Skeletal muscle satellite cell (primary cell): ENCODE data around the gene EBF4. TPM values are rescaled to one million over a fixed set of nuclear protein-coding genes. Genes with fewer than 3 reads are reported as not detected.

Source experiments
- H3K27me3 ChIP-seq: 2 replicates; pipeline ENCODE4 v1.7.0; 2013; ENCODE audit warnings: low read length; ENCODE audit not compliant: control insufficient read depth, insufficient read depth
- H3K36me3 ChIP-seq: 2 replicates; pipeline ENCODE4 v1.7.0; 2013; ENCODE audit warnings: mild to moderate bottlenecking, control low read depth, low read length; ENCODE audit not compliant: insufficient read depth
- H3K4me1 ChIP-seq: 2 replicates; pipeline ENCODE4 v1.7.0; 2013; ENCODE audit warnings: low read length; ENCODE audit not compliant: control insufficient read depth, insufficient read depth
- H3K4me2 ChIP-seq: 2 replicates; pipeline ENCODE4 v1.7.0; 2013; ENCODE audit warnings: mild to moderate bottlenecking, low read length
- H3K4me3 ChIP-seq: 2 replicates; pipeline ENCODE4 v1.7.0; 2013; ENCODE audit warnings: low read length
- H3K9ac ChIP-seq: 2 replicates; pipeline ENCODE4 v1.7.0; 2013; ENCODE audit warnings: mild to moderate bottlenecking, low read depth, low read length, moderate library complexity
- H3K9me3 ChIP-seq: replicated peaks from 2 replicates; pipeline ENCODE4 v1.7.0; 2013; ENCODE audit warnings: mild to moderate bottlenecking, control low read depth, low read length
- total RNA-seq: library from RNA; depleted of rRNA; stranded (reverse); fragments of >200 nt; gene quantifications from 2 replicates; pipeline ENCODE4 v1.2.3, GENCODE V29; 2012; rRNA removed

Gene EBF4, protein sequence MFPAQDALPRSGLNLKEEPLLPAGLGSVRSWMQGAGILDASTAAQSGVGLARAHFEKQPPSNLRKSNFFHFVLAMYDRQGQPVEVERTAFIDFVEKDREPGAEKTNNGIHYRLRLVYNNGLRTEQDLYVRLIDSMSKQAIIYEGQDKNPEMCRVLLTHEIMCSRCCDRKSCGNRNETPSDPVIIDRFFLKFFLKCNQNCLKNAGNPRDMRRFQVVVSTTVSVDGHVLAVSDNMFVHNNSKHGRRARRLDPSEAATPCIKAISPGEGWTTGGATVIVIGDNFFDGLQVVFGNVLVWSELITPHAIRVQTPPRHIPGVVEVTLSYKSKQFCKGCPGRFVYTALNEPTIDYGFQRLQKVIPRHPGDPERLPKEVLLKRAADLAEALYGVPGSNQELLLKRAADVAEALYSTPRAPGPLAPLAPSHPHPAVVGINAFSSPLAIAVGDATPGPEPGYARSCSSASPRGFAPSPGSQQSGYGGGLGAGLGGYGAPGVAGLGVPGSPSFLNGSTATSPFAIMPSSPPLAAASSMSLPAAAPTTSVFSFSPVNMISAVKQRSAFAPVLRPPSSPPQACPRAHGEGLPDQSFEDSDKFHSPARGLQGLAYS
- total RNA-seq = not detected in 2 replicates

DNA sequence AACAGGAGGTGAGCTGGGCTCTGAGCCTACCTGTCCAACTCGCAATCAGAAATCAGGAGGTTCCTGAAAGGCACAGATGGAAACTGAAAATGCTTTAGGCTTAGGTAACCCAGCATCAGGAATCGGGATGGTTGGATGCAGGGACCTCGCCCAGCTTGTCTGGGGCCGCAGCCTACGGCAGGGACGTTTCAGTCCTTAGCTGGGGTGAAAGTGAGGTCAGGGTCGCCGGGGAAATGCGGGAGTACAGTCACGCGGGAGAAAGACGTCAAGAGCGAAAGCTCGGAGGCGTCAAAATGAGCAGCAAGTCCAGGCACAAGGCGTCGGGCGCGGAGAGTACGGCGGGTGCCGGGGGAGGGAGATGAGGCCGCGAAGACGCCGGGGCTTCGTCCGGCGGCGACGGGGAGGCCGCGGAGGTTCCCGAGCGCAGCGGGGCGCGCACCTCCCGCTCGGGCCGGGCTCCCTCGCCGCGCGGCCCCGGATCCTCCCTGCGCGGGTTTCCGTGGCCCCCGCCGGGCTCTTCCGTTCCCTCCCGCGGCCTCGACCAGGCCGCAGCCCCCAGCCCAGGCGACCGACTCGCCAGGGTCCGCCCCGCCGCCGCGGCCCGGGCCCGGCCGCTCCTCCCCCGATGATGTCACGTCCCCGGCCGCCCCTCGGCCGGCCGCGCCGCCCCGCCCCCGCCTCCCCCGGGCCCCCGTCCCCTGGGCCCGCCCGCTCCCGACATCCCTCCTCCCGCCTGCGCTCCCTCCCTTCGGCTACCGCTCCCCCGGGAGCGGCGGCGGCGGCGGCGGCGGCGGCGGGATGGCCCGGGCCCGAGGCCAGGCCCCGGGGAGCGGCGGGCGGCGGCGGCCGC is at the start of gene EBF4:
Gene EBF4 (plus strand): TSS at position 745 of the 850 bp plus-strand sequence. CDS start 866 bp downstream, outside the sequence.
- H3K27me3 ChIP-seq = peaks cover 78% of the 10 kb centered on the region
- H3K9ac ChIP-seq = no peak within 1 kb of the TSS
- H3K4me2 ChIP-seq = peak within 1 kb of the TSS; percentile 73
- peak within 1 kb of the TSS; percentile 54 for H3K4me3 ChIP-seq
- no peaks in the 10 kb centered on the region for H3K9me3 ChIP-seq
- H3K4me1 ChIP-seq = peaks cover 5% of the 10 kb centered on the region
- H3K36me3 ChIP-seq = no peaks in the 10 kb centered on the region

DNA sequence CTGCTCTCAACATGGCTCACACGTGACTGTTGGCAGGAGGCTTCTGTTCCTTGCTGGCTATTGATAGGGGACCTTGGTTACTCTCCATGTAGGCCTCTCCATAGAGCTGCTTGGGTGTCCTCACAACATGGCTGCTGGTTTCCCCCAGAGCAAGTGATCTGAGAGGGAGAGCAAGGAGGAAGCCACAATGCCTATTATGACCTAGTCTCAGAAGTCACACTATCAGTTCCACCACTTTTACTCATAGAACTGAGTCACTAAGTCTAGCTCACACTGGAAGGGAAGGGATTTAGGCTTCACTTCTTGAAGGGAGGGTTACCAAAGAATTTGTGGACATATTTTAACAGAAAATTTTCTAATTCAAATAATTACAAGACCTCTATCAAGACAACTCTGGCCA is 48.9 kb upstream of the EBF4 start:
- Histone ChIP-seq H3K4me3 (no peak overlapping the region), H3K36me3 (no peaks in the 10 kb centered on the region), H3K9ac (no peak overlapping the region), H3K4me1 (no peaks in the 10 kb centered on the region), H3K4me2 (no peak overlapping the region), H3K27me3 (no peaks in the 10 kb centered on the region), H3K9me3 (no peaks in the 10 kb centered on the region)

DNA sequence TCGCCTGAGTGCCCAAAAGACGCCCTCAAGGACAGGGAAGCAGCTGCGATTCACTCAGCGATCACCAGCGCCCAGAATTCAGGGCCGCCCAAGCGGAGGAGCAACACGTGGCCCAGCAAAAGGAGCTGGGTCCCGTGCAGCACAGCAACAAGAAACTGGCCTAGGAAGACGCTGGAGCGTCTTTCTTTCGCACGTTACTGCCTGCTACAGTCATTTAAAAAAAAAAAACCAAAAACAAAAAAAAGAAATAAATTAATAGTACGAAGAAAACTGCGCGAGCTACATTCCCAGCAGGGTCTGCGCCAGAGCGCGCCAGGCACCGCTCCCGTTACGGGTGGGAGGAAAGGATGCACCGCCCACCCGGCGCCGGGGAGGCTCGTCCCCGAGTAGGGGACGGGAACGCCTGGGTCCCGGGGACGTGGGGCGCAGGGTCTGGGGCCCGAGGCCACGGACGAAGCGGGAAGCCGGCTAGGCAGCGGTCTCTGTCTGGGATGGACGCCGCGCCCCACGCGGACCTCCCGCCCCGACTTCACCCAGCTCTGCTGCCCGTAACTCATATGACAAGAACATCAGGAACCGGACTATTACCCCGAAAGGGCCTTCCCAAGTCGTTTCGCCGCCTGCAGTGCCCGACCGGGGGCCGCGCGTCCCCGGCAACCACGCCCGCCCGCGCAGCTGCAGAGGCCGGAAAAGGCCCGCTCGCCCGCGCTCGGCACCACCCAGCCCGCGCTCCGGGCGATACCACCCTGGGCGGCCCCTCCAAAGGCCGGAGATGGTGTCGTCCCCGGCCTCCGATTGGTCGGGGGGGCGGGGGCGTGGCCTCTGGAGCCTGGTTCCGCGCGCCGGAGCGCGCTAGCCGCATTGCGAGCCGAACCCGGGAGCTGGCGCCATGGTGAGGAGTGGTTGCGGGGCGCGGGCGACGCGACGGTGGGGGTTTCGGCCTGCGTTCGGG is 40.5 kb upstream of the EBF4 start, which contains the start of gene NOP56:
Gene NOP56 (plus strand): TSS at position 861 of the 952 bp plus-strand sequence. CDS start 29 bp downstream, at position 890.
- no peaks in the 10 kb centered on the region for H3K27me3 ChIP-seq
- H3K9ac ChIP-seq = peak within 1 kb of the TSS; percentile 90
- H3K9me3 ChIP-seq = no peaks in the 10 kb centered on the region
- peaks cover 37% of the 10 kb centered on the region for H3K36me3 ChIP-seq
- H3K4me1 ChIP-seq = peaks cover 22% of the 10 kb centered on the region
- H3K4me3 ChIP-seq = peak within 1 kb of the TSS; percentile 87
- H3K4me2 ChIP-seq = peak within 1 kb of the TSS; percentile 86

DNA sequence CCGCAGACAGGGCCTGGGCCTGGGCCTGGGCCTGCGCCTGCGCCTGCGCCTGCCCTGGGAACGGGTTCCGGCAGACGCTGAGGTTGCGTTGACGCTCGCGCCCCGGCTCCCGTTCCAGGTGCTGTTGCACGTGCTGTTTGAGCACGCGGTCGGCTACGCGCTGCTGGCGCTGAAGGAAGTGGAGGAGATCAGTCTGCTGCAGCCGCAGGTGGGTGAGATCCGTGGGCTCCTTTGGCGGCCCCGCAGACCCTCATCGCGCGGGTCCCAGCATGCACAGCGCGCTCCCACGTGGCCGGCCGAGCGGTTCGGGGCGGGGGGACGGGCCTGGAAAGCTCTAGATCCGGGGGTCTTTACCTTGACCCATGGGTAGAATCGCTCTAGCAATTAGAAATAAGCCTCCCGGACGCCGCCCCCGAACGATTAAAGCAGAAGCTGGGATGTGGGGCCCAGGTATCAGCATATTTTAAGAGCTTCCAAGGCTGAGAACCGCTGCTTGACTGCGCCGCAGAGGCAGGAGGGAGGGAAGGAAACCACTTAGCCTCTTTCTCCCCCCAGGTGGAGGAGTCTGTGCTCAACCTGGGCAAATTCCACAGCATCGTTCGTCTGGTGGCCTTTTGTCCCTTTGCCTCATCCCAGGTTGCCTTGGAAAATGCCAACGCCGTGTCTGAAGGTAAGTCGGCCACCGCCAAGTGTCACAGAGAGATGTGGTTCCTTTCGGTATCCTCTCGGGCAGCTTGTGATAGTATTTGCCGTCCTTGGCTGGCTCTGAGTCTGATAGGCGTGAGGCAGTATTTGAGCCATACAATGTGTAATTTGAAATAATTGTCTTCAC is 39.6 kb upstream of the EBF4 start:
- peaks cover 22% of the 10 kb centered on the region for H3K4me1 ChIP-seq
- no peaks in the 10 kb centered on the region for H3K27me3 ChIP-seq
- no peaks in the 10 kb centered on the region for H3K9me3 ChIP-seq
- peaks cover 46% of the 10 kb centered on the region for H3K36me3 ChIP-seq
- H3K9ac ChIP-seq = peak overlapping the region; percentile 90
- peak overlapping the region; percentile 86 for H3K4me2 ChIP-seq
- peak overlapping the region; percentile 87 for H3K4me3 ChIP-seq

DNA sequence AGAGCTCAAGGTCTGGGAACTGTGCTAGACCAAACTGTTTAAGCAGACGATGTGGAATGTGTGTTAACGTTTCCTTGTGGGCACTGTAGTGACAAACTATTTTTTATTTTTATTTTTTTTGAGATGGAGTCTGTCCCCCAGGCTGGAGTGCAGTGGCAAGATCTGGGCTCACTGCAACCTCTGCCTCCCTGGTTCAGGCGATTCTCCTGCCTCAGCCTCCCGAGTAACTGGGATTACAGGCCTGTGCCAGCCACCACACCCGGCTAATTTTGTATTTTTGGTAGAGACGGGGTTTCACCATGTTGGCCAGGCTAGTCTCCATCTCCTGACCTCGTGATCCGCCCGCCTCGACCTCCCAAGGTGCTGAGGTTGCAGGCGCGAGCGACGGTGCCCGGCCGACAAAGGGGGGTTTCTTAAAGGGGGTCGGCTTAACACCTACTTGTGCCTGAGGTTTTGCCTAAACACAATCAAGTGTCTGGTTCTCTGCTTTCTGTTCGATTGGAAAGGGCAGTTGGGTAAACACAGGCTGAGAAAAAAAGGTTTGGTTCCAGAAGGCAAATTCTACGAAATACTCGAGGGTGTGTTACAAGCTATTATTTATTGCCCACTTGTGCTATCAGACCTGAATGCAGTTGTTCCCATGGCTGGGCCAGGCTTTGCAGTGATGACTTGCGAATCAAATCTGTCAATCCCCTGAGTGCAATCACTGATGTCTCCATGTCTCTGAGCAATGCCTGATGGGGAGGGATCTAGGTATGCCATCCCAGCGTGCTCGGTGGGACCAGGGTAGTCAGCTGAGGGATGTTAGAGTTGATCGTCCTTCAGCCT is 38.8 kb upstream of the EBF4 start:
- peaks cover 54% of the 10 kb centered on the region for H3K36me3 ChIP-seq
- H3K4me1 ChIP-seq = peaks cover 22% of the 10 kb centered on the region
- H3K4me3 ChIP-seq = peak overlapping the region; percentile 87
- H3K27me3 ChIP-seq = no peaks in the 10 kb centered on the region
- H3K4me2 ChIP-seq = peak overlapping the region; percentile 86
- H3K9me3 ChIP-seq = no peaks in the 10 kb centered on the region
- H3K9ac ChIP-seq = peak overlapping the region; percentile 90

DNA sequence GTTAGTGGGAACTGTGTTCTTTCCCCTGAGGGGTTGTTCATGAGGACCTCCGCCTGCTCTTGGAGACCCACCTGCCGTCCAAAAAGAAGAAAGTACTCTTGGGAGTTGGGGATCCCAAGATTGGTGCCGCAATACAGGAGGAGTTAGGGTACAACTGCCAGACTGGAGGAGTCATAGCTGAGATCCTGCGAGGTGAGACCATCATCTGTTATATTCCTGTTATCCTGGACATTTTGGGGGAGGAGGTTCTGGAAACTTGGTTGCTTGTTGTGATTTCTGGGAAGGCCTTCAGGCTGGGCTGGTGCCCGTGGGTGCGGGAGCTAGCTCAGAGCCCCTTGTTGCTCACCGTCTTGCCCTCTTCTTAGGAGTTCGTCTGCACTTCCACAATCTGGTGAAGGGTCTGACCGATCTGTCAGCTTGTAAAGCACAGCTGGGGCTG is 38.2 kb upstream of the EBF4 start:
- Histone ChIP-seq H3K4me3 (peak overlapping the region; percentile 87), H3K4me2 (peak overlapping the region; percentile 86), H3K27me3 (no peaks in the 10 kb centered on the region), H3K4me1 (peaks cover 22% of the 10 kb centered on the region), H3K9ac (peak overlapping the region; percentile 90), H3K9me3 (no peaks in the 10 kb centered on the region), H3K36me3 (peaks cover 61% of the 10 kb centered on the region)

DNA sequence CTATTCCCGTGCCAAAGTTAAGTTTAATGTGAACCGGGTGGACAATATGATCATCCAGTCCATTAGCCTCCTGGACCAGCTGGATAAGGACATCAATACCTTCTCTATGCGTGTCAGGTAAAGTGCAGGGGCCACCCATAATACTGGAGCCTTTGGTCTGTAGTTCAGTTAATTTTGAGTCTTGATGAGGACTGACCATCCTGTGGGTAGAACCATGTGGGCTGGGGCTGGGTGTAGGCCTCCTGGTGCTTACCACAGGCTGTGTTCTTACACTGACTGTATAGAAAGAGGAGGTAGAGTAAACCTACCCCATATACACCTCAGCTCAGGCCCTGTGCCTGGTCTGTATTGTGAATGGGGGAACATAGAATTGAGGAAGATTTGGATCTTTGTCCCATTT is 37.7 kb upstream of the EBF4 start:
- peak overlapping the region; percentile 87 for H3K4me3 ChIP-seq

DNA sequence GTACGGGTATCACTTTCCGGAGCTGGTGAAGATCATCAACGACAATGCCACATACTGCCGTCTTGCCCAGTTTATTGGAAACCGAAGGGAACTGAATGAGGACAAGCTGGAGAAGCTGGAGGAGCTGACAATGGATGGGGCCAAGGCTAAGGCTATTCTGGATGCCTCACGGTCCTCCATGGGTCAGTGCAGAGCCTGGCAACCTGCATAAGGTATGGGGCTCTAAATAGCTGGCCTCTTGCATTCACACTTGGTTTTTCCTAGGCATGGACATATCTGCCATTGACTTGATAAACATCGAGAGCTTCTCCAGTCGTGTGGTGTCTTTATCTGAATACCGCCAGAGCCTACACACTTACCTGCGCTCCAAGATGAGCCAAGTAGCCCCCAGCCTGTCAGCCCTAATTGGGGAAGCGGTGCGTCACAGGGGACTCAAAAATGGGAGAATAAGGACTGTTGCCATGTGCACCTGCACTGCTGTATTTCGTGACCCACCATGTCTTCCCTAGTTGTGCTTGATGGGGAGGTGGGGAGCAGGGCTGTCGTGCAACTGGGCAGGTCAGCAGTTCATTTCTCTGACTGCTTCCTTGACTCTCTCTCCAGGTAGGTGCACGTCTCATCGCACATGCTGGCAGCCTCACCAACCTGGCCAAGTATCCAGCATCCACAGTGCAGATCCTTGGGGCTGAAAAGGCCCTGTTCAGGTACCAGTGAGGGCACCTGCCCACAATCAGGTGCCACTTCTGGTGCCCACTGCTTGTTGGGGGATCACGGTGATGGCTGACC is 37.1 kb upstream of the EBF4 start:
- Histone ChIP-seq H3K9ac (no peak overlapping the region), H3K4me3 (peak overlapping the region; percentile 87), H3K27me3 (no peaks in the 10 kb centered on the region), H3K36me3 (peaks cover 71% of the 10 kb centered on the region), H3K4me2 (peak overlapping the region; percentile 86), H3K9me3 (no peaks in the 10 kb centered on the region), H3K4me1 (peaks cover 22% of the 10 kb centered on the region)

More for the DNA sequence above, 37.7 kb upstream of the EBF4 start:
- Histone ChIP-seq H3K4me2 (peak overlapping the region; percentile 86), H3K36me3 (peaks cover 65% of the 10 kb centered on the region), H3K9ac (peak overlapping the region; percentile 90), H3K4me1 (peaks cover 22% of the 10 kb centered on the region), H3K9me3 (no peaks in the 10 kb centered on the region), H3K27me3 (no peaks in the 10 kb centered on the region)
